H9 (cell line): ENCODE data around the gene PDCD6IP. TPM values are rescaled to one million over a fixed set of nuclear protein-coding genes. Genes with fewer than 3 reads are reported as not detected.

ENCODE experiments used
- DNase-seq: peaks from one replicate; pipeline ENCODE4 v3.0.0-alpha.2; 2017
- H2AFZ ChIP-seq: one replicate; pipeline ENCODE4 v1.6.1; 2013; ENCODE audit warnings: mild to moderate bottlenecking, low read length, control low read depth, moderate library complexity
- H2AK5ac ChIP-seq: 2 replicates; pipeline ENCODE4 v1.6.1; 2013; ENCODE audit warnings: low read length, control low read depth, mixed read lengths; ENCODE audit not compliant: insufficient read length
- H2BK120ac ChIP-seq: one replicate; pipeline ENCODE4 v1.6.1; 2013; ENCODE audit warnings: low read depth, mild to moderate bottlenecking, low read length, control low read depth, inconsistent platforms; ENCODE audit not compliant: poor library complexity, severe bottlenecking
- H2BK12ac ChIP-seq: 2 replicates; pipeline ENCODE4 v1.6.1; 2013; ENCODE audit warnings: low read length, control low read depth, mixed read lengths, low read depth; ENCODE audit not compliant: insufficient read length
- H2BK15ac ChIP-seq: 2 replicates; pipeline ENCODE4 v1.6.1; 2013; ENCODE audit warnings: low read depth, low read length, control low read depth
- H2BK20ac ChIP-seq: one replicate; pipeline ENCODE4 v1.6.1; 2013; ENCODE audit warnings: low read depth, mild to moderate bottlenecking, low read length, control low read depth, inconsistent platforms; ENCODE audit not compliant: poor library complexity, severe bottlenecking
- H2BK5ac ChIP-seq: 2 replicates; pipeline ENCODE4 v1.6.1; 2013; ENCODE audit warnings: low read length, control low read depth, mixed read lengths; ENCODE audit not compliant: insufficient read length
- H3K14ac ChIP-seq: 2 replicates; pipeline ENCODE4 v1.6.1; 2013; ENCODE audit warnings: low read length, control low read depth; ENCODE audit not compliant: insufficient read depth
- H3K18ac ChIP-seq: 2 replicates; pipeline ENCODE4 v1.6.1; 2013; ENCODE audit warnings: low read depth, mild to moderate bottlenecking, mixed read lengths, low read length, control low read depth; ENCODE audit not compliant: insufficient read length
- H3K23ac ChIP-seq: 2 replicates; pipeline ENCODE4 v1.6.1; 2013; ENCODE audit warnings: low read length, control low read depth, mixed read lengths, low read depth; ENCODE audit not compliant: insufficient read length
- H3K23me2 ChIP-seq: 2 replicates; pipeline ENCODE4 v1.6.1; 2013; ENCODE audit warnings: low read depth, mild to moderate bottlenecking, mixed read lengths, low read length, control low read depth; ENCODE audit not compliant: insufficient read length, poor library complexity, severe bottlenecking
- H3K27ac ChIP-seq: 2 replicates; pipeline ENCODE4 v1.5.1; 2013; ENCODE audit warnings: low read length, control low read depth, mixed read lengths, low read depth; ENCODE audit not compliant: insufficient read length
- H3K27me3 ChIP-seq: 2 replicates; pipeline ENCODE4 v1.6.1; 2013; ENCODE audit warnings: low read length, control low read depth, inconsistent platforms; ENCODE audit not compliant: insufficient read depth
- H3K4ac ChIP-seq: 2 replicates; pipeline ENCODE4 v1.6.1; 2013; ENCODE audit warnings: low read depth, mild to moderate bottlenecking, control low read depth, inconsistent platforms, low read length, moderate library complexity
- H3K4me1 ChIP-seq: 2 replicates; pipeline ENCODE4 v1.6.1; 2013; ENCODE audit warnings: low read length, control low read depth, inconsistent platforms; ENCODE audit not compliant: insufficient read depth
- H3K4me2 ChIP-seq: 2 replicates; pipeline ENCODE4 v1.6.1; 2013; ENCODE audit warnings: low read length, control low read depth, mixed read lengths; ENCODE audit not compliant: insufficient read length, insufficient read depth
- H3K56ac ChIP-seq: 2 replicates; pipeline ENCODE4 v1.6.1; 2013; ENCODE audit warnings: low read depth, mild to moderate bottlenecking, mixed read lengths, low read length, control low read depth; ENCODE audit not compliant: insufficient read length
- H3K79me1 ChIP-seq: 2 replicates; pipeline ENCODE4 v1.6.1; 2013; ENCODE audit warnings: low read depth, mild to moderate bottlenecking, moderate library complexity, low read length, control low read depth, inconsistent platforms; ENCODE audit not compliant: insufficient read depth, poor library complexity, severe bottlenecking
- H3K79me2 ChIP-seq: 2 replicates; pipeline ENCODE4 v1.6.1; 2013; ENCODE audit warnings: low read length, control low read depth, inconsistent platforms; ENCODE audit not compliant: insufficient read depth
- H3K9ac ChIP-seq: 2 replicates; pipeline ENCODE4 v1.6.1; 2013; ENCODE audit warnings: low read length, control low read depth, mixed read lengths; ENCODE audit not compliant: insufficient read length; ENCODE audit errors: extremely low read depth
- H3K9me3 ChIP-seq: one replicate; pipeline ENCODE4 v1.6.1; 2013; ENCODE audit warnings: low read depth, low read length, inconsistent platforms; ENCODE audit not compliant: control insufficient read depth
- H3T11ph ChIP-seq: one replicate; pipeline ENCODE4 v1.6.1; 2013; ENCODE audit warnings: mild to moderate bottlenecking, low read length, control low read depth, inconsistent platforms
- H4K20me1 ChIP-seq: one replicate; pipeline ENCODE4 v1.6.1; 2013; ENCODE audit not compliant: control insufficient read depth, insufficient read length, insufficient read depth
- H4K5ac ChIP-seq: 2 replicates; pipeline ENCODE4 v1.6.1; 2013; ENCODE audit warnings: low read depth, mild to moderate bottlenecking, mixed read lengths, low read length, control low read depth; ENCODE audit not compliant: insufficient read length
- H4K8ac ChIP-seq: replicated peaks from 2 replicates; pipeline ENCODE4 v1.6.1; 2013; ENCODE audit warnings: low read length, control low read depth, mixed read lengths, low read depth; ENCODE audit not compliant: insufficient read length
- H4K91ac ChIP-seq: 2 replicates; pipeline ENCODE4 v1.6.1; 2013; ENCODE audit warnings: low read depth, mild to moderate bottlenecking, moderate library complexity, mixed read lengths, low read length, control low read depth; ENCODE audit not compliant: insufficient read length
- H3K27ac Mint-ChIP-seq, 3 experiments: 2 replicates in 2 of 3; 3 replicates in 1 of 3; pipeline ENCODE4 v1.8.0; 2020 to 2021; ENCODE audit warnings: mixed read lengths in 3 of 3, mild to moderate bottlenecking in 1 of 3, moderate library complexity in 1 of 3
- H3K27me3 Mint-ChIP-seq: 2 replicates; pipeline ENCODE4 v1.8.0; 2021; ENCODE audit warnings: low read depth, mild to moderate bottlenecking, moderate library complexity, mixed read lengths
- H3K36me3 Mint-ChIP-seq, 3 experiments: 2 replicates in 2 of 3; 3 replicates in 1 of 3; pipeline ENCODE4 v1.8.0; 2020 to 2021; ENCODE audit warnings: low read depth in 3 of 3, mixed read lengths in 3 of 3; ENCODE audit not compliant: insufficient read depth in 1 of 3
- H3K4me1 Mint-ChIP-seq, 2 experiments: 2 replicates each; pipeline ENCODE4 v1.8.0; 2020; ENCODE audit warnings: mixed read lengths in 2 of 2
- H3K4me3 Mint-ChIP-seq, 2 experiments: 2 replicates in 1 of 2; 3 replicates in 1 of 2; pipeline ENCODE4 v1.8.0; 2020 to 2021; ENCODE audit warnings: mild to moderate bottlenecking in 2 of 2, mixed read lengths in 2 of 2, moderate library complexity in 1 of 2
- H3K9me3 Mint-ChIP-seq, 2 experiments: 2 replicates in 1 of 2; 3 replicates in 1 of 2; pipeline ENCODE4 v1.8.0; 2020; ENCODE audit warnings: mild to moderate bottlenecking in 2 of 2, mixed read lengths in 2 of 2, moderate library complexity in 1 of 2
- CTCF ChIP-seq: fragments of 200-600 bp; sonication (generic); conservative IDR thresholded peaks from 3 replicates; pipeline ENCODE4 v1.8.0; 2021; ENCODE audit warnings: antibody characterized with exemption, mild to moderate bottlenecking
- WGBS: extraction: QIAGEN DNeasy Blood & Tissue Kit; methylation state at CpG from one replicate; pipeline ENCODE4 v1.1.7; 2013; ENCODE audit warnings: missing lambda C conversion rate, low lambda C conversion rate, mixed read lengths; ENCODE audit not compliant: insufficient read length; ENCODE audit errors: extremely low coverage; 5-methylcytosine and 5-hydroxymethylcytosine counted together
- total RNA-seq: library from RNA; stranded (reverse); gene quantifications from 2 replicates; pipeline ENCODE4 v1.2.1, GENCODE V29; 2021

Gene PDCD6IP
- total RNA-seq, 1 experiment from 2014 or later: 109 TPM

GRCh38 chr3:33823821-33824220 lies 25.4 kb downstream of the PDCD6IP start:
- Mint-ChIP-seq H3K36me3 (peaks cover 12 to 54% (median 40%) of the 10 kb centered on the region in 3 experiments; a peak in 6 of 7 replicates), H3K4me1 (peaks cover 12 to 21% of the 10 kb centered on the region in 2 experiments), H3K4me3 (no peak overlapping the region), H3K9me3 (no peaks in the 10 kb centered on the region), H3K27ac (peak overlapping the region in 2 of 3 experiments; percentile 37 to 52; a peak in 1 of 7 replicates), H3K27me3 (no peaks in the 10 kb centered on the region)
- no peak for TF ChIP-seq CTCF
- Histone ChIP-seq H4K20me1 (no peaks in the 10 kb centered on the region), H3K14ac (no peak overlapping the region), H3K9me3 (no peaks in the 10 kb centered on the region), H3K56ac (no peak overlapping the region), H2AFZ (no peak overlapping the region), H3K79me2 (no peaks in the 10 kb centered on the region), H3K27me3 (no peaks in the 10 kb centered on the region), H2BK20ac (no peak overlapping the region), H3K4ac (no peak overlapping the region), H4K91ac (no peak overlapping the region), H3K9ac (no peak overlapping the region), H2BK120ac (no peak overlapping the region), H2AK5ac (no peak overlapping the region), H2BK5ac (no peak overlapping the region), H3K23ac (no peak overlapping the region), H4K8ac (no peak overlapping the region), H3K4me1 (no peaks in the 10 kb centered on the region; the same call in 1 of the 2 replicates), H2BK12ac (no peak overlapping the region), H3K18ac (no peak overlapping the region), H2BK15ac (no peak overlapping the region), H3K27ac (no peak overlapping the region), H3T11ph (no peak overlapping the region), H3K4me2 (no peak overlapping the region), H3K79me1 (no peaks in the 10 kb centered on the region), H4K5ac (no peak overlapping the region), H3K23me2 (no peaks in the 10 kb centered on the region)
- DNase-seq: no peak
- no CpG with 5 or more reads among the region's 1 CpG for WGBS
